ENCODE results near the gene MYO1G. TPM values are rescaled to one million over a fixed set of nuclear protein-coding genes. Genes with fewer than 3 reads are reported as not detected.

MYO1G gene
- total and polyA plus RNA-seq, 10 of the 15 experiments (the other 5 are each of a cell fraction or from before 2014, with no cell fraction given): 1.8 to 232 (median 134) TPM

- H3K4me3 ChIP-seq: no peak overlapping the region
- in situ Hi-C loops (cut with MboI) (loop anchor here (10.0 kb wide), 1 partner anchor 160 kb away; no protein-coding TSS in a partner anchor), intact Hi-C loops (cut with micrococcal nuclease; ENCODE audit: unreplicated experiment) (no loop called here)
- TF ChIP-seq KLF5 (IDR thresholded peaks at IDR 0.05; ENCODE audit: partially characterized antibody): no peak
- TF ChIP-seq E2F8 (IDR thresholded peaks at IDR 0.05; ENCODE audit: low read depth, partially characterized antibody): no peak
- no peak for TF ChIP-seq E4F1 (IDR thresholded peaks at IDR 0.05; ENCODE audit: borderline replicate concordance, partially characterized antibody)
- TF ChIP-seq EZH2 (IDR thresholded peaks at IDR 0.05; ENCODE audit: borderline replicate concordance, control insufficient read depth, low read depth, low read length): no peak
- TF ChIP-seq ESRRA (IDR thresholded peaks at IDR 0.05; ENCODE audit: low read length): no peak
- peak; percentile 8 for TF ChIP-seq MEF2B (IDR thresholded peaks at IDR 0.05; ENCODE audit: partially characterized antibody, poor library complexity, severe bottlenecking)
- no peak for TF ChIP-seq SMARCA5 (IDR thresholded peaks at IDR 0.05)
- H3K27ac ChIP-seq (ENCODE audit: control insufficient read depth, insufficient read depth): no peak overlapping the region
- ATAC-seq (no peak), FAIRE-seq (no peak), DNase-seq (ENCODE audit: low read depth, low spot score) (no peak)
- WGBS (ENCODE audit: insufficient coverage, insufficient replicate concordance, low lambda C conversion rate, missing lambda C conversion rate): 75% methylated on average over 7 of the region's 7 CpGs
- no peaks in the 10 kb centered on the region for H3K27me3 ChIP-seq (replicated peaks in 1 of 2; ENCODE audit: control insufficient read depth in 2 of 2, insufficient read depth in 2 of 2, low read length in 1 of 2)
- no TSS peak for BruUV-seq (replicated peaks)
- H3K79me2 ChIP-seq (ENCODE audit: control insufficient read depth, insufficient read depth, low read length): peaks cover 63% of the 10 kb centered on the region
- peaks cover 19% of the 10 kb centered on the region for H4K20me1 ChIP-seq (ENCODE audit: control insufficient read depth, insufficient read depth)
- H3K9me3 ChIP-seq (replicated peaks; ENCODE audit: control insufficient read depth, insufficient read depth, low read length): no peaks in the 10 kb centered on the region
- H3K4me2 ChIP-seq (ENCODE audit: control insufficient read depth, insufficient read depth): peak overlapping the region; percentile 99
- ChIA-PET RAD21 (ENCODE audit: unreplicated experiment) (interaction anchor here (0.9 to 14.6 kb wide), 20 partner anchors 9 to 368 kb away, joined by 3 to 303 read pairs (median 7); partner anchors contain the start of genes CCM2, H2AZ2, OGDH and TBRG4), CTCF (interaction anchor here (0.8 to 6.9 kb wide), 26 partner anchors 9 to 161 kb away, joined by 3 to 219 read pairs (median 8); partner anchors contain the start of genes CCM2, PURB and TBRG4), SMC1A (ENCODE audit: uncharacterized antibody, unreplicated experiment) (interaction anchor here (0.6 to 16.7 kb wide), 16 partner anchors 9 to 383 kb away, joined by 3 to 303 read pairs (median 8); partner anchors contain the start of genes CCM2 and TBRG4), POLR2A (interaction anchor here (0.6 to 2.6 kb wide), 10 partner anchors 9 to 163 kb away, joined by 3 to 18 read pairs (median 5); partner anchors contain the start of genes CCM2 and TBRG4)
- no peak overlapping the region; the same call in 1 of the 2 replicates for H3K9ac ChIP-seq (ENCODE audit: control insufficient read depth, insufficient read depth, low read length)
- H3K36me3 ChIP-seq (ENCODE audit: control insufficient read depth in 2 of 2, insufficient read depth in 2 of 2, low read length in 1 of 2): peaks cover 50 to 51% of the 10 kb centered on the region in 2 experiments
- peaks cover 27% of the 10 kb centered on the region for H3K4me1 ChIP-seq (ENCODE audit: control insufficient read depth, insufficient read depth, low read length)
- no peak overlapping the region for H2AFZ ChIP-seq (ENCODE audit: control insufficient read depth, low read depth, low read length)
These were observed 4.3 kb downstream of the MYO1G start for GRCh38 chr7:44974549-44974948.

Measured in GM12878 (cell line).